HEK293 (cell line): Measurements from ENCODE around the gene AP5M1.

Experiments used
- GLIS1 ChIP-seq: fragments of 450-650 bp; formaldehyde crosslinking; IDR thresholded peaks from 2 replicates; pipeline ENCODE4 v1.5.1; 2016; ENCODE audit warnings: missing biosample characterization, missing genetic modification characterization
- GLIS2 ChIP-seq: fragments of 450-650 bp; formaldehyde crosslinking; IDR thresholded peaks from 2 replicates; pipeline ENCODE4 v1.5.1; 2016; ENCODE audit warnings: missing biosample characterization, missing genetic modification characterization
- HOXA7 ChIP-seq: sonication (generic); formaldehyde crosslinking; IDR thresholded peaks from 2 replicates; pipeline ENCODE4 v1.8.1; 2022; ENCODE audit warnings: missing genetic modification reagents, borderline replicate concordance
- SP3 ChIP-seq: fragments of 450-650 bp; formaldehyde crosslinking; IDR thresholded peaks from 2 replicates; pipeline ENCODE4 v1.5.1; 2016; ENCODE audit warnings: missing biosample characterization, missing genetic modification characterization
- ZBTB10 ChIP-seq: fragments of 450-650 bp; formaldehyde crosslinking; IDR thresholded peaks from 2 replicates; pipeline ENCODE4 v1.5.1; 2016; ENCODE audit warnings: missing biosample characterization, missing genetic modification characterization
- ZBTB20 ChIP-seq: fragments of 450-650 bp; formaldehyde crosslinking; IDR thresholded peaks from 2 replicates; pipeline ENCODE4 v1.5.1; 2016; ENCODE audit warnings: missing biosample characterization, missing genetic modification characterization
- ZBTB48 ChIP-seq: fragments of 450-650 bp; formaldehyde crosslinking; IDR thresholded peaks from 2 replicates; pipeline ENCODE4 v1.5.1; 2016; ENCODE audit warnings: missing biosample characterization, missing genetic modification characterization
- ZBTB49 ChIP-seq: fragments of 450-650 bp; formaldehyde crosslinking; IDR thresholded peaks from 2 replicates; pipeline ENCODE4 v1.5.1; 2016; ENCODE audit warnings: missing biosample characterization, missing genetic modification characterization, low read depth
- ZFP37 ChIP-seq: fragments of 450-650 bp; formaldehyde crosslinking; IDR thresholded peaks from 2 replicates; pipeline ENCODE4 v1.5.1; 2016; ENCODE audit warnings: missing biosample characterization, missing genetic modification characterization
- ZFP69B ChIP-seq: fragments of 450-650 bp; formaldehyde crosslinking; IDR thresholded peaks from 2 replicates; pipeline ENCODE4 v1.5.1; 2016; ENCODE audit warnings: missing biosample characterization, missing genetic modification characterization
- ZNF274 ChIP-seq, 2 experiments: fragments of 200-500 bp in 1 of 2; fragments of 450-650 bp in 1 of 2; sonication (Bioruptor generic) in 1 of 2; formaldehyde crosslinking in 1 of 2; IDR thresholded peaks; 2 replicates each; pipeline versions ENCODE4 v1.5.1 to v1.6.1; 2014 to 2016; ENCODE audit warnings: borderline replicate concordance in 1 of 2, inconsistent platforms in 1 of 2, low read length in 1 of 2, missing biosample characterization in 1 of 2, missing genetic modification characterization in 1 of 2
- ZNF280D ChIP-seq: fragments of 450-650 bp; formaldehyde crosslinking; IDR thresholded peaks from 2 replicates; pipeline ENCODE4 v1.5.1; 2016; ENCODE audit warnings: missing biosample characterization, missing genetic modification characterization
- ZNF292 ChIP-seq: fragments of 450-650 bp; formaldehyde crosslinking; IDR thresholded peaks from 2 replicates; pipeline ENCODE4 v1.5.1; 2016; ENCODE audit warnings: low read depth, missing biosample characterization, missing genetic modification characterization, borderline replicate concordance
- ZNF354C ChIP-seq: fragments of 450-650 bp; formaldehyde crosslinking; IDR thresholded peaks from 2 replicates; pipeline ENCODE4 v1.5.1; 2016; ENCODE audit warnings: missing biosample characterization, missing genetic modification characterization, low read depth, borderline replicate concordance
- ZNF366 ChIP-seq: fragments of 450-650 bp; formaldehyde crosslinking; conservative IDR thresholded peaks from 2 replicates; pipeline ENCODE4 v1.5.1; 2016; ENCODE audit warnings: missing biosample characterization, missing genetic modification characterization
- ZNF404 ChIP-seq: fragments of 450-650 bp; formaldehyde crosslinking; IDR thresholded peaks from 2 replicates; pipeline ENCODE4 v1.5.1; 2017; ENCODE audit warnings: missing biosample characterization, missing genetic modification characterization
- ZNF433 ChIP-seq: fragments of 450-650 bp; formaldehyde crosslinking; IDR thresholded peaks from 2 replicates; pipeline ENCODE4 v1.5.1; 2016; ENCODE audit warnings: missing biosample characterization, missing genetic modification characterization, low read depth
- ZNF449 ChIP-seq: fragments of 450-650 bp; formaldehyde crosslinking; IDR thresholded peaks from 2 replicates; pipeline ENCODE4 v1.5.1; 2017; ENCODE audit warnings: missing biosample characterization, mild to moderate bottlenecking, missing genetic modification characterization, moderate library complexity
- ZNF514 ChIP-seq: fragments of 450-650 bp; formaldehyde crosslinking; IDR thresholded peaks from 2 replicates; pipeline ENCODE4 v1.5.1; 2016; ENCODE audit warnings: missing biosample characterization, missing genetic modification characterization
- ZNF521 ChIP-seq: fragments of 450-650 bp; formaldehyde crosslinking; IDR thresholded peaks from 2 replicates; pipeline ENCODE4 v1.5.1; 2017; ENCODE audit warnings: missing biosample characterization, mild to moderate bottlenecking, missing genetic modification characterization
- ZNF548 ChIP-seq: fragments of 450-650 bp; formaldehyde crosslinking; IDR thresholded peaks from 2 replicates; pipeline ENCODE4 v1.5.1; 2016; ENCODE audit warnings: missing biosample characterization, missing genetic modification characterization
- ZNF623 ChIP-seq: fragments of 450-650 bp; formaldehyde crosslinking; IDR thresholded peaks from 2 replicates; pipeline ENCODE4 v1.5.1; 2016; ENCODE audit warnings: missing biosample characterization, missing genetic modification characterization
- ZNF658 ChIP-seq: fragments of 450-650 bp; formaldehyde crosslinking; IDR thresholded peaks from 2 replicates; pipeline ENCODE4; 2016; ENCODE audit warnings: missing biosample characterization, missing genetic modification characterization
- ZNF843 ChIP-seq: fragments of 450-650 bp; formaldehyde crosslinking; IDR thresholded peaks from 2 replicates; pipeline ENCODE4 v1.5.1; 2016; ENCODE audit warnings: missing biosample characterization, missing genetic modification characterization
- TF ChIP-seq, protein P1 (sequence below): fragments of 450-650 bp; formaldehyde crosslinking; IDR thresholded peaks from 2 replicates; pipeline ENCODE4 v1.5.1; 2016; ENCODE audit warnings: missing biosample characterization, missing genetic modification characterization
- TF ChIP-seq, protein P2 (sequence below): fragments of 450-650 bp; formaldehyde crosslinking; IDR thresholded peaks from 2 replicates; pipeline ENCODE4; 2016; ENCODE audit warnings: missing biosample characterization, missing genetic modification characterization

AP5M1 gene

DNA sequence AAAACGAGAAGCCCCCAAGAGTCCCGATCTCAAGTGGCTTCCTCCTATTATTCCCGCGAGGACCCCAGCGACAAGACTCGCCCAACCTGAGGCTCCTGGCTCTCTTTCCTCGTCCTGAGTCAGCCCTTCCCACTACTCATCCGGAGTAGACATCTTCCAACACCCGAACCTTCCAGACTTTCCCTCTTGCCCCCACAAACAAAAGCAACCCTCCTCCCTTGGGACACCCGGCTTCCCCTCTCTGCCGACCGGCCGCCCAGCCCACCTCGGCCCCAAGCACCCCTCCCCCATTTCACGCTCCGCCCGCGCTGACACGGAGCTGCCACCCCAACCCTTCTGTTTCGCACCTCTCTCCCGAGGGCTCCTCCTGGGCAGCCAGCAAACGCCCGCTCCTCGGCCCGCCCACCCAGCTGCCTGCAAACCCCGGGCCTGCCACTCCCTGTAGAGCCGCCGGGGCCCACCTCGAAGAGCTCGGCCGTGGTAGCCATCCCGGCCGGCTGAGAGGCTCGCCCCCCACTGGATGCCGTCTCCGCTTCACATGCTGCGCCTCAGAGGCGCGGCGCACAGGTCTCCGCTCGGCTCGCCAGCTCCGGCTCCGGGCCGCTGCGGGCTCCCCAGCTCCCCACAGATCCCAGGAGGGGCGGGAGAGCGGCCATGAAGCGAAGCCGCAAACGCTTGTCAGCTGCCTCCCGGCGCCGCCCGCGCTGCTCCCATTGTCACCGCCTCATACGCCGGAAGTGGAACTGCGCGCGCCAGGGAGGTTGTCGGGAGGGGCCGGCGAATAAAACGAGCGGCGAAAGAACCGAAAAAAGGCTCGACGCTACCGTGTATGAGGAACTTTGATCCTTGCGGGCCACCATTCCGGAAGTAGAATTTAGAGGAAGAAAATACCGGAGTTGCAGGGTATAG is at the start of gene AP5M1, which contains the start of gene EXOC5 (continued):
- TF ChIP-seq, protein P1, sequence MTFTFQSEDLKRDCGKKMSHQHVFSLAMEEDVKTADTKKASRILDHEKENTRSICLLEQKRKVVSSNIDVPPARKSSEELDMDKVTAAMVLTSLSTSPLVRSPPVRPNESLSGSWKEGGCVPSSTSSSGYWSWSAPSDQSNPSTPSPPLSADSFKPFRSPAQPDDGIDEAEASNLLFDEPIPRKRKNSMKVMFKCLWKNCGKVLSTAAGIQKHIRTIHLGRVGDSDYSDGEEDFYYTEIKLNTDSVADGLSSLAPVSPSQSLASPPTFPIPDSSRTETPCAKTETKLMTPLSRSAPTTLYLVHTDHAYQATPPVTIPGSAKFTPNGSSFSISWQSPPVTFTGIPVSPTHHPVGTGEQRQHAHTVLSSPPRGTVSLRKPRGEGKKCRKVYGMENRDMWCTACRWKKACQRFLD (tag by site-specific recombination), result peak; percentile 5; the same call in 1 of the 2 replicates
- TF ChIP-seq ZNF366 (tag by site-specific recombination) (peak; percentile 50), ZNF514 (tag by site-specific recombination) (no peak), ZBTB10 (tag by site-specific recombination) (peak; percentile 33; the same call in 1 of the 2 replicates), HOXA7 (no peak), ZNF354C (tag by site-specific recombination) (no peak), ZNF280D (tag by site-specific recombination) (no peak), GLIS1 (tag by site-specific recombination) (peak; percentile 73), ZFP69B (tag by site-specific recombination) (peak; percentile 99), ZNF292 (tag by site-specific recombination) (no peak), ZBTB20 (tag by site-specific recombination) (peak; percentile 85; the same call in 1 of the 2 replicates), GLIS2 (tag by site-specific recombination) (peak; percentile 75), ZNF449 (tag by site-specific recombination) (peak; percentile 87), ZNF843 (tag by site-specific recombination) (no peak), ZBTB49 (tag by site-specific recombination) (no peak), ZFP37 (tag by site-specific recombination) (no peak), SP3 (peak; percentile 63), ZNF433 (tag by site-specific recombination) (no peak), ZNF521 (no peak), ZNF623 (tag by site-specific recombination) (no peak), ZNF658 (no peak), ZNF274 (IDR thresholded peaks at IDR 0.05; ENCODE audit: low read length) (no peak), ZNF274 (tag by site-specific recombination; IDR thresholded peaks at IDR 0.05; ENCODE audit: borderline replicate concordance) (no peak), ZBTB48 (tag by site-specific recombination) (peak; percentile 97), ZNF404 (no peak), ZNF548 (tag by site-specific recombination) (no peak)
- TF ChIP-seq, protein P2, sequence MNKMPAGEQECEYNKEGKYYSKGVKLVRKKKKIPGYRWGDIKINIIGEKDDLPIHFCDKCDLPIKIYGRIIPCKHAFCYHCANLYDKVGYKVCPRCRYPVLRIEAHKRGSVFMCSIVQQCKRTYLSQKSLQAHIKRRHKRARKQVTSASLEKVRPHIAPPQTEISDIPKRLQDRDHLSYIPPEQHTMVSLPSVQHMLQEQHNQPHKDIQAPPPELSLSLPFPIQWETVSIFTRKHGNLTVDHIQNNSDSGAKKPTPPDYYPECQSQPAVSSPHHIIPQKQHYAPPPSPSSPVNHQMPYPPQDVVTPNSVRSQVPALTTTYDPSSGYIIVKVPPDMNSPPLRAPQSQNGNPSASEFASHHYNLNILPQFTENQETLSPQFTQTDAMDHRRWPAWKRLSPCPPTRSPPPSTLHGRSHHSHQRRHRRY, result no peak
